COLO668 (cell line): ENCODE data around the gene TBC1D12.

Experiments used
- DNase-seq: peaks from one replicate; lab custom pipeline; 2025; ENCODE audit not compliant: unreplicated experiment; lab: John Stamatoyannopoulos, UW

TBC1D12 gene

GRCh38 chr10:94405406-94405805, 3.1 kb downstream of the TBC1D12 start:
- DNase-seq: no peak

- DNase-seq: no peak
Observed at GRCh38 chr10:94407668-94408067, 5.3 kb downstream of the TBC1D12 start.

- DNase-seq: no peak
Observed at GRCh38 chr10:94409021-94409657, 6.8 kb downstream of the TBC1D12 start.

- no peak for DNase-seq
Observed at GRCh38 chr10:94411304-94411703, 9.0 kb downstream of the TBC1D12 start.

GRCh38 chr10:94412449-94412848, 10.1 kb downstream of the TBC1D12 start:
- DNase-seq: no peak

- DNase-seq: no peak
Observed at GRCh38 chr10:94413361-94413760, 11.0 kb downstream of the TBC1D12 start.

GRCh38 chr10:94416896-94417295, 14.6 kb downstream of the TBC1D12 start:
- no peak for DNase-seq

GRCh38 chr10:94417321-94417720, 15.0 kb downstream of the TBC1D12 start:
- DNase-seq: no peak

- DNase-seq: no peak
Observed at GRCh38 chr10:94420516-94420915, 18.2 kb downstream of the TBC1D12 start.

- no peak for DNase-seq
Observed at GRCh38 chr10:94420998-94421528, 18.7 kb downstream of the TBC1D12 start.

GRCh38 chr10:94423627-94424026, 21.3 kb downstream of the TBC1D12 start:
- no peak for DNase-seq

- DNase-seq: no peak
Observed at GRCh38 chr10:94424714-94425337, 22.5 kb downstream of the TBC1D12 start.

GRCh38 chr10:94425942-94426341, 23.6 kb downstream of the TBC1D12 start:
- no peak for DNase-seq

GRCh38 chr10:94427166-94427565, 24.8 kb downstream of the TBC1D12 start:
- DNase-seq: no peak

GRCh38 chr10:94428766-94429707, 26.7 kb downstream of the TBC1D12 start:
- no peak for DNase-seq

- DNase-seq: no peak
Observed at GRCh38 chr10:94430701-94431100, 28.4 kb downstream of the TBC1D12 start.

GRCh38 chr10:94432443-94432842, 30.1 kb downstream of the TBC1D12 start:
- no peak for DNase-seq

- DNase-seq: no peak
Observed at GRCh38 chr10:94439275-94439861, 37.0 kb downstream of the TBC1D12 start.

- DNase-seq: no peak
Observed at GRCh38 chr10:94440096-94440495, 37.8 kb downstream of the TBC1D12 start.

- no peak for DNase-seq
Observed at GRCh38 chr10:94443047-94443446, 40.7 kb downstream of the TBC1D12 start.

GRCh38 chr10:94443549-94443948, 41.2 kb downstream of the TBC1D12 start:
- no peak for DNase-seq
